ENCODE results near the gene UBTD2. TPM values are rescaled to one million over a fixed set of nuclear protein-coding genes. Genes with fewer than 3 reads are reported as not detected.
"Not testable (repeated sequence)": the region's sequence is repeated elsewhere in the genome, so short reads cannot be mapped to it uniquely, and the experiment has no call there.

The UBTD2 gene
- total RNA-seq, 1 donor from 2014 or later = 11.8 TPM

GRCh38 chr5:172293745-172294342 is 10.3 kb upstream of the UBTD2 start:
- intact Hi-C loops (cut with DNase I) = no loop called here
- DNase-seq (ENCODE audit: low spot score) = no peak

DNA sequence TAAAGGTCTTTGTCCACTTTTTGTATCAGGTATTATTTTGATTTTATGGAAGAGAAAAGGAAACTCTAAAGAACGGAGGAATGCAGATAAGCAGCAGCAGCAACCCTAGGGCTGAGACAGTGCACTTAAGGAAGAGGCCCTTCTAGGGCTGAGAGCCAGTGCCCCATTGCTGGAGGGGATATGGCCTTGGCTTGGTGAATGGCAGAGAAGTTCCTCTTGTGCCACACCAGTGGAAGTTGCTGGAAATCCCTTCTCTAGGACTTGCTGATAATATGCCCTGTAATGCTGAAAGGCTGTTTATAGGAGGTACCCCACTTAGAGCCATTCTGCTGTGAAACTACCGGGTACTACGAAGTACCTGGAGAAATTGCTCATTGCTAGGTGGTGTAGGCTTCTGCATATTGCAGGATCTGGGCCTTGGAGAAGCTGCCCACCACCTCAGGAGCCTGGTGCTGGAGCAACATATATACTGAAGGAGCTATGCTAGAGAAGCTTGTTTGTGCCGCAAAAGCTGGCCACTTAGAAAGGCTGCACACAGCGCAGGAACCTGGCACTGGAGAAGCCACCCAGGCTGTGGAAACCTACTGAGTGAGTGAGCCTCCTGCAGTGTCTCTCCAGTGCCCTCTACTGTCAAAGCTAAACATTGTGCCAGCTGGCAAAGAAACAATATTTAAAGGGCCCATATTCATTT is 9.6 kb upstream of the UBTD2 start:
- DNase-seq (ENCODE audit: low spot score) = no peak
- intact Hi-C loops (cut with DNase I) = no loop called here

- DNase-seq (ENCODE audit: low spot score); intact Hi-C loops (cut with DNase I): not testable (repeated sequence)
Observed at GRCh38 chr5:172291837-172292236, 8.3 kb upstream of the UBTD2 start.

DNA sequence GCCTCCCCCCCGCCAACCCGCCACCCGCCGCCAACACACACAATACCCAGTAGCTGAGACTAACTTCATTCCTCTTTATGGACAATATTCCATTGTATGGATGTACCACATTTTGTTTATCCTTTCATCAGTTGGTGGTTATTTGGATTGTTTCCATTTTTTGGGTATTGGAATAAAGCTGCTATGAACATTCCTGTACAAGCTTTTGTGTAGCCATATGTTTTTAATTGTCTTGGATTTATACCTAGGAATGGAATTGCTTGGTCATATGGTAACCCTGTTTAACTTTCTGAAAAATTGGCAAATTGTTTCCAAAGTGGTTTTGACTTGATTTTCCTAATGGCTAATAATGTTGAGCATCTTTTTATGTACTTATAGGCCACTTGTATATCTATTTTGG is 4.9 kb upstream of the UBTD2 start:
- intact Hi-C loops (cut with DNase I) = loop anchor here (10.0 kb wide), 1 partner anchor 374 kb away; no protein-coding TSS in a partner anchor
- no peak for DNase-seq (ENCODE audit: low spot score)

- intact Hi-C loops (cut with DNase I) = loop anchor here (10.0 kb wide), 1 partner anchor 372 kb away; no protein-coding TSS in a partner anchor
Observed at GRCh38 chr5:172287140-172287539, 3.6 kb upstream of the UBTD2 start.

GRCh38 chr5:172285226-172286143 is 1.9 kb upstream of the UBTD2 start:
- intact Hi-C loops (cut with DNase I) = loop anchor here (2.0 to 10.0 kb wide), 2 partner anchors 97 to 371 kb away; partner anchors contain the start of gene STK10
- no peak for DNase-seq (ENCODE audit: low spot score)

More at GRCh38 chr5:172287140-172287539, 3.6 kb upstream of the UBTD2 start:
- DNase-seq (ENCODE audit: low spot score) = not testable (repeated sequence)

DNA sequence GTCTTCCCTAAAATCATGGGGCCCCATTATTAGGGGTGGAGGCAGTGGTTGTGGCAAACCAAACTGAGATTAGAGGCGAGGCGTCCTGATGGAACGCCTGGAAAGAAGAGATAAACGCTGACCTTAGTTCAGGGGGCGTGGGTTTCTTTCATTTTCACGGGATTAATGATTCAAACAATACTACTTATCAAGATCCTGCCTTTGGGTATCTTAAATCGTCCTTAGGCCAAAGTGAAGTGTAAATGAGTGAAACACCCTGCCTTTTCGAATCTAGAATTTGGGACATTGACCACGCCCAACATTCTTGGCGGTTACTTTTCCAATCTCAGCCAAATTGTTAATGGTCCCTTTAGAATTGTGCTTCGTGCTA is 1.0 kb upstream of the UBTD2 start:
- no peak for DNase-seq (ENCODE audit: low spot score)
- intact Hi-C loops (cut with DNase I) = loop anchor here (2.0 to 10.0 kb wide), 4 partner anchors 96 to 370 kb away; partner anchors contain the start of genes FBXW11, SH3PXD2B and STK10

DNA sequence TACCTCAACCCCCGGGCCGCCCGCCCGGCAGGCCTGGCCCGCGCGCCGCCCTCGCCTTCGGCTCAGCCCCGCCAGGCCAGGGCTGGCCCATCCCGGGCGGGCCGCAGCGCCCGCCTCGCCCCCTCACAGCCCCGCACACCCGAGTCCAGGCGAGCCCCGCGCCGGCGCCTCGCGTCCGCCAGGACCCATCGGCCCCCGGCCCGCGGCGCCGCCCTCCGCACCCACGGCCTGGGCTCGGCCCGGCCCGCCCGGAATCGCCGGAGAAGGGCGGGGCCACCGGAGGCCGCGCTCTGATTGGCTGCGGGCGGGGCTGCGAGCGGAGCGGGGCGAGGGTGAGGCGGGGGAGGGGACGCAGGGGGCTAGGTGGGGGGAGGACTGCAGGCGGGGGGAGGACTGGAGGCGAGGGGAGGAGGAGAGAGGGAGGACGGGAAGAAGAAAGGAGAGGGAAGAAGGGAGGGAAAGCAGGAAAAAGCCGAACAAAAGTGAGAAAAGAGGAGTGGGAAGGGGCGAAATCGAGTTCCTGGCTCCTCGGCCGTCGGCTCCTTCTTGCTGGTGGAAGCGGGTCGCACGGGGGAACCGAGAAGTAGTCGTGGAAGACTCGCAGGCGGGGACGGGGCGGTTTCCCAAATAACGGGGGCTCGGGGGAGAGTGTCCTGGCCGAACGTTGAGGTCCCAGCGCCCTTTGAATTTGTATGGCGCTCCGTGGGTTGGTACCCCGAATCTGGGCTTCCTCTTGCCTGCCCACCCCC is 472 bp upstream of the UBTD2 start:
- intact Hi-C loops (cut with DNase I) = loop anchor here (2.0 to 10.0 kb wide), 5 partner anchors 95 to 369 kb away; partner anchors contain the start of genes FBXW11, SH3PXD2B and STK10
- DNase-seq (ENCODE audit: low spot score) = peak; percentile 95

- intact Hi-C loops (cut with DNase I) = loop anchor here (2.0 to 10.0 kb wide), 4 partner anchors 170 to 368 kb away; partner anchors contain the start of genes FBXW11 and SH3PXD2B
- no peak for DNase-seq (ENCODE audit: low spot score)
Observed at GRCh38 chr5:172282272-172283019, 1.1 kb downstream of the UBTD2 start.

DNA sequence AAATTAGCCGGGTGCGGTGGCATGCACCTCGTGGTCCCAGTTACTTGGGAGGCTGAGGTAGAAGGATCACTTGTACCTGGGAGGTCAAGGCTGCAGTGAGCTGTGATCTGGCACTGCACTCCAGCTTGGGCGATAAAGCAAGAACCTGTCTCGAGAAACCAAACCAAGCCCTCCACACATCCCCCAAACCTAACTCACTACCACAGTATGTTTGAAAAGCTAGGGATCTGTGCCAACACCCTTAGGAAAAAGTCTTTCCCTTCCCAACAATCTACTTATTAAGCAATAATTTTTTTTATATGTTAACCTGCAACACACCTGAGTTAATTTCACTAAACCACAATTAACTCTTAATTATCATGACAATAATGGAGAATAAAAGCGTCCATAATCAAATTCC is 2.2 kb downstream of the UBTD2 start:
- intact Hi-C loops (cut with DNase I) = loop anchor here (5.0 to 10.0 kb wide), 3 partner anchors 171 to 367 kb away; partner anchors contain the start of genes FBXW11 and SH3PXD2B
- no peak for DNase-seq (ENCODE audit: low spot score)

GRCh38 chr5:172280929-172281328 is 2.6 kb downstream of the UBTD2 start:
- intact Hi-C loops (cut with DNase I) = loop anchor here (5.0 to 10.0 kb wide), 3 partner anchors 171 to 366 kb away; partner anchors contain the start of genes FBXW11 and SH3PXD2B
- DNase-seq (ENCODE audit: low spot score) = no peak

GRCh38 chr5:172280317-172280716 is 3.2 kb downstream of the UBTD2 start:
- no peak for DNase-seq (ENCODE audit: low spot score)
- intact Hi-C loops (cut with DNase I) = loop anchor here (5.0 to 10.0 kb wide), 3 partner anchors 172 to 366 kb away; partner anchors contain the start of genes FBXW11 and SH3PXD2B

- DNase-seq (ENCODE audit: low spot score) = no peak
- intact Hi-C loops (cut with DNase I) = no loop called here
Observed at GRCh38 chr5:172278356-172278755, 5.2 kb downstream of the UBTD2 start.

- DNase-seq (ENCODE audit: low spot score) = no peak
- intact Hi-C loops (cut with DNase I) = no loop called here
Observed at GRCh38 chr5:172276214-172276613, 7.3 kb downstream of the UBTD2 start.

DNA sequence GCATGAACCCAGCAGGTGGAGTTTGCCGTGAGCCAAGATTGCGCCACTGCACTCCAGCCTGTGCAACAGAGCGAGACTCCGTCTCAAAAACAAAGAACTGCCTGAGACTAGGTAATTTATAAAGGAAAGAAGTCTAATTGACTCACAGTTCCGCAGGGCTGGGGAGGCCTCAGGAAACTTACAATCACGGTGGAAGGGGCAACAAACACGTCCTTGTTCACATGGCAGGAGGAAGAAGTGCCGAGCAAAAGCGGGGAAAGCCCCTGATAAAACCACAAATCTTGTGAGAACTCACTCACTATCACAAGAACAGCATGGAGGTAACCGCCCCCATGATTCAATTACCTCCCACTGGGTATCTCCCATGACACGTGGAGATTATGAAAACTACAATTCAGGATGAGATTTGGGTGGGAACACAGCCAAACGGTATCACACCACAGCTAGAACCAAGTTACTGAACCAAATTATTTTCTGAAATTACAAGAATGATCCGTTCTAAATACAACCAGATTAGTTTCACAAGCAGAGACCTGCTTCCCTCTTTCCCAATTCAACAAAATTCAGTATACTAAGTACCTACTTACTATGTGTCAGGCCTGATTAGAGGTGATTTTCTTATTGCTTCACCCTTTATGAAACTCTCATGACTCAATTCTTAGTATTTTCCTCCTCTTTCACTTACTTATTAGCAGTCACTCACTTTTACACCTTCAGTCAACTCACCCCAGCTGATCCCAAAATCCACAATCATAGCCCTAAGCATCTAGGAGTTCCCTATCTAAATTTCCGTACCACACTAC is 8.4 kb downstream of the UBTD2 start:
- no peak for DNase-seq (ENCODE audit: low spot score)
- intact Hi-C loops (cut with DNase I) = no loop called here

- intact Hi-C loops (cut with DNase I) = no loop called here
Observed at GRCh38 chr5:172267943-172268342, 15.6 kb downstream of the UBTD2 start.

GRCh38 chr5:172266676-172267092 is 16.9 kb downstream of the UBTD2 start:
- intact Hi-C loops (cut with DNase I) = no loop called here
- DNase-seq (ENCODE audit: low spot score) = no peak

More at GRCh38 chr5:172267943-172268342, 15.6 kb downstream of the UBTD2 start:
- DNase-seq (ENCODE audit: low spot score) = no peak

All from cardiac septum (tissue), 1 donor.